Ovary (tissue), 9 donors: Measurements from ENCODE around the gene GLI3. TPM values are rescaled to one million over a fixed set of nuclear protein-coding genes. Genes with fewer than 3 reads are reported as not detected.

ENCODE experiments used
- DNase-seq, 5 donors: peaks; one replicate each; pipeline ENCODE4 v3.0.0-alpha.2; 2019 to 2020
- H3K27ac ChIP-seq, 2 donors: fragments of 200-600 bp; one replicate each; pipeline versions ENCODE4 v1.5.1 to v1.8.0; 2019 to 2022
- H3K27me3 ChIP-seq: fragments of 200-600 bp; one replicate; pipeline ENCODE4 v1.8.0; 2022
- H3K36me3 ChIP-seq: fragments of 200-600 bp; sonication (generic); one replicate; pipeline ENCODE4 v1.5.1; 2019
- H3K4me1 ChIP-seq: one replicate; pipeline ENCODE4 v1.8.1; 2013; ENCODE audit warnings: mild to moderate bottlenecking, moderate library complexity; ENCODE audit not compliant: insufficient read depth
- H3K4me3 ChIP-seq: fragments of 200-600 bp; sonication (generic); one replicate; pipeline ENCODE4 v1.5.1; 2017
- H3K9me3 ChIP-seq, 2 donors: fragments of 200-600 bp in 1 of 2; sonication (generic) in 1 of 2; one replicate each; pipeline versions ENCODE4 v1.5.1 to v1.8.1; 2013 to 2019; ENCODE audit warnings: mild to moderate bottlenecking in 1 of 2, moderate library complexity in 1 of 2
- EP300 ChIP-seq: sonication (generic); formaldehyde crosslinking; IDR thresholded peaks from one replicate; pipeline ENCODE4 v1.6.1; 2017; ENCODE audit warnings: antibody characterized with exemption
- POLR2A ChIP-seq: fragments of 450-650 bp; IDR thresholded peaks from one replicate; pipeline ENCODE4 v1.6.1; 2017; ENCODE audit warnings: antibody characterized with exemption, mild to moderate bottlenecking, moderate library complexity
- WGBS, 3 donors: extraction: QIAGEN DNeasy Blood & Tissue Kit in 1 of 3; methylation state at CpG; one replicate each; pipeline versions ENCODE4 v1.1.5 to v1.1.7; 2013 to 2017; 5-methylcytosine and 5-hydroxymethylcytosine counted together
- intact Hi-C, 4 donors: fragments of 100-400 bp; cut with DNase I; formaldehyde crosslinking; loops; one replicate each; pipeline versions ENCODE4 v1.11.0 to v1.15.1; 2022 to 2023
- polyA plus RNA-seq, 2 donors: library from polyadenylated mRNA; stranded (reverse); fragments of 200-250 nt in 1 of 2; fragments of 350-450 nt in 1 of 2; fragmentation: Illumina TruSeq in 1 of 2; extraction: RNeasy Lipid Tissue Mini Kit (QIAGEN cat#74804) in 1 of 2; gene quantifications; one replicate each; pipeline ENCODE4 v1.2.3, GENCODE V29; 2013 to 2014
- total RNA-seq, 7 donors: library from RNA; depleted of rRNA in 2 of 7; stranded (reverse); fragments of >200 nt in 2 of 7; fragmentation: NEBNext Ultra II Directional in 3 of 7; extraction: Animal tissue kit (Norgen Biotek cat#: 25700) in 3 of 7; gene quantifications; one replicate each; pipeline versions ENCODE4 v1.1.0 to v1.2.4, GENCODE V29; 2016 to 2023
- TF ChIP-seq, protein P1 (sequence below), 3 donors: fragments of 450-650 bp in 2 of 3; fragments of 200-600 bp in 1 of 3; IDR thresholded peaks; one replicate each; pipeline versions ENCODE4 v1.5.1 to v1.8.0; 2016 to 2022; ENCODE audit warnings: antibody characterized with exemption in 3 of 3, mild to moderate bottlenecking in 1 of 3
- donor health status: DM: no; HTN: no; CAD: no; lungs with moderate emphysema.
- donor health status: DM: no; HTN: no; CAD: no.
- donor health status: Bipolar disorder and iron deficiency.
- donor health status: DM: yes; HTN: yes; CAD: no.
- donor health status: DM: no; HTN: no; CAD: no.
- donor health status: DM: yes; HTN: yes; CAD: no.

Gene GLI3
- total and polyA plus RNA-seq, 9 donors = 9.5 to 67.1 (median 50.5) TPM

DNA sequence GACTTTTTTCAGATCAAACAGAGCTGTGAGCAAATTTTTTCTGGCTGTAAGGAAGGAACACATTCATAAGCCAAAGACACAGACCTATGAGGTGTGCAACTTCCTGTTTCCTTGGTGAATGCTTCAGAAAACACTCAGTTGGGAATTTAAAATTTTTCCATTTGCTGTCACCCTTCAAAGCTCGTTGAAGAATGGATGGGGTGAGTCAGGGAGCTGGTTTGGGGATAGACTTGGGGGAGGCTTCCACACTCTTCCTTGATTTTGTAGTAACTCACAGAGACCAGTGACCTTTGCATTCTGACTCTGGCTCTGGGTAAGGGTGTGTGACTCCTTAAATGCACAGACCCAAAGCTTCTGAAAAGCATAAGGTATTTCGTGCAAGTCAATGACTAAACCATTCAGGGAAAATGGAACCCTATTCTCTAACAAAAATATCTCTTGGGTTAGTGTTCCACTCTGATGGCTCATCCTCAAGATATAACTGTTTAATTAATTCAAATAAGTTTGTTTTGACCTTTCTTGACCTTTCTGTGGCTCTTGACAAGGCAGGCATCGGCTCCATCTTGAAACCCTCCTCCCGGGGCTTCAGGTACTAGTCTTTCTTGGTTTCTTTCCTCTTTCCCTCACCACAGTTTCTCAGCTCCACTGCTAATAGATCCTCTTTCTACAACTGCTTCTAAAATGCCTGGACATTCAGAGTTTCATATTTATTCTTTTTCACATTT lies 306.3 kb downstream of the GLI3 start:
- Histone ChIP-seq H3K4me3 (no peak overlapping the region), H3K27ac (no peak overlapping the region), H3K36me3 (no peaks in the 10 kb centered on the region), H3K4me1 (no peaks in the 10 kb centered on the region), H3K27me3 (no peaks in the 10 kb centered on the region), H3K9me3 (no peaks in the 10 kb centered on the region)
- 72 to 81% (median 77%) methylated on average over 4 of the region's 4 CpGs for WGBS, 3 donors
- intact Hi-C loops = no loop called here
- no peak for DNase-seq
- TF ChIP-seq, protein P1, sequence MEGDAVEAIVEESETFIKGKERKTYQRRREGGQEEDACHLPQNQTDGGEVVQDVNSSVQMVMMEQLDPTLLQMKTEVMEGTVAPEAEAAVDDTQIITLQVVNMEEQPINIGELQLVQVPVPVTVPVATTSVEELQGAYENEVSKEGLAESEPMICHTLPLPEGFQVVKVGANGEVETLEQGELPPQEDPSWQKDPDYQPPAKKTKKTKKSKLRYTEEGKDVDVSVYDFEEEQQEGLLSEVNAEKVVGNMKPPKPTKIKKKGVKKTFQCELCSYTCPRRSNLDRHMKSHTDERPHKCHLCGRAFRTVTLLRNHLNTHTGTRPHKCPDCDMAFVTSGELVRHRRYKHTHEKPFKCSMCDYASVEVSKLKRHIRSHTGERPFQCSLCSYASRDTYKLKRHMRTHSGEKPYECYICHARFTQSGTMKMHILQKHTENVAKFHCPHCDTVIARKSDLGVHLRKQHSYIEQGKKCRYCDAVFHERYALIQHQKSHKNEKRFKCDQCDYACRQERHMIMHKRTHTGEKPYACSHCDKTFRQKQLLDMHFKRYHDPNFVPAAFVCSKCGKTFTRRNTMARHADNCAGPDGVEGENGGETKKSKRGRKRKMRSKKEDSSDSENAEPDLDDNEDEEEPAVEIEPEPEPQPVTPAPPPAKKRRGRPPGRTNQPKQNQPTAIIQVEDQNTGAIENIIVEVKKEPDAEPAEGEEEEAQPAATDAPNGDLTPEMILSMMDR (IDR thresholded peaks at IDR 0.05) = no peak
- TF ChIP-seq POLR2A = no peak
- TF ChIP-seq EP300 = no peak

DNA sequence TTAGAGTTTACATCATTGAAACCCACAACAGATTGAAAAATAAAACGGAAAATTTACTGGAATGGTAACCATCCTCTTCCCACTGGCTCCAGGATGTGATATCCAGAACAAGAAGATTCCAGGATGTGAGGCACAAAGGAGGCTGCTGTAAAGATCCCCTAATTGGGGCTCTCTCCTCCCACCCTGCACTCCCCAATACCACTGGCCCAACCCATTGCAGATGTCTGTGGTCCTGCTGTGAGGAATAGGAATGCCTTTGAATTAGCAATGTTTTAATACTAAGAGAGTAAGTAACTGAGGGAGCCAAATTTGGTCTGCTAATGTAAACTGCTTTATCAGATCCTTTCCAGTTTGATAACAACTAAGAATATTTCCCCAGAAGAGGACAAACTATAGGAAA lies 308.2 kb downstream of the GLI3 start:
- WGBS, 3 donors = 67 to 71% (median 69%) methylated on average over 1 of the region's 1 CpG
- intact Hi-C loops = no loop called here
- TF ChIP-seq, protein P1 (IDR thresholded peaks at IDR 0.05) = no peak
- no peak for TF ChIP-seq EP300
- no peak for TF ChIP-seq POLR2A

DNA sequence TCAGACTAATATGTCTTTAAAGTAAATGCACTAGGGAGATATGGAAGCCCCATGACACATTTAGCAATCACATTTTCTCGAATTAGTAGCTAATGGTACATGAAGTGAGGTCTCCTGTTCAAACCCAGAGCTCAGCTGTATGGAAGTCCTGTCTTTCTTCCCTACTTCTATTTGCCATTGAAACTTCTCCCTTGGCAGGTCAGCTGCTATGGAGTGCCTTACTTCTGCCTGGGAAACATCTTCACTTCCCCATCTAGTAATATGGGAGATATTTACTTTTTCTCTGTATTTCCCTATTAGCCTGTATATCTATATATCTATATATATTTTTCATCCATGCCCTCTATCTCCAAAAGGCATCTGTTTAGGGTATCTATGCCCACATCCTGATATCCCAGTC lies 308.8 kb downstream of the GLI3 start:
- 70 to 81% (median 77%) methylated on average over 1 of the region's 1 CpG for WGBS, 3 donors
- Histone ChIP-seq H3K9me3 (no peaks in the 10 kb centered on the region), H3K27me3 (no peaks in the 10 kb centered on the region), H3K27ac (no peak overlapping the region), H3K4me3 (no peak overlapping the region), H3K4me1 (no peaks in the 10 kb centered on the region), H3K36me3 (no peaks in the 10 kb centered on the region)
- no peak for DNase-seq
- intact Hi-C loops = no loop called here
- TF ChIP-seq, protein P1 (IDR thresholded peaks at IDR 0.05) = no peak
- TF ChIP-seq EP300 = no peak
- no peak for TF ChIP-seq POLR2A

More for the DNA sequence above, 308.2 kb downstream of the GLI3 start:
- Histone ChIP-seq H3K27me3 (no peaks in the 10 kb centered on the region), H3K9me3 (no peaks in the 10 kb centered on the region), H3K27ac (no peak overlapping the region), H3K4me1 (no peaks in the 10 kb centered on the region), H3K36me3 (no peaks in the 10 kb centered on the region), H3K4me3 (no peak overlapping the region)
- DNase-seq = no peak

DNA sequence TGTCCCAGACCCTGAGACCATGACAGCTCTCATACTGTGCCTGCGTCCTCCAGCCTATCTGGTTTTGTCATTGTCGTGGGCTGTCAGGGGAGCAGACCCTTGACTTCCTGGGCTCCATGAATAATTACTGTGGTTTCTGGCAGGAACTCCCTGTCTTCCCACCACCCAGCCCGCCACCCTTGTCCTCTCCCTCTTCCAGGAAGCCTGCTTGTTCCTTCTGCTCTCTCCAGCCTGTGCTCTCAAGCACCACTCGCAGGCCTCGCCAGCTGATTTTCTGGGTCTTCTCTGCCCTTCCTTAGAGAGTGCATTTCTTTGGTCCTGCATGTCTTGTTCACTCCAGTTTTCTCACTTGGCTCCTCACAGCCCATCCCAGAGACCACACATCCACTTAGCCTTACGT lies 309.6 kb downstream of the GLI3 start:
- DNase-seq = no peak
- H3K27ac ChIP-seq = no peak overlapping the region
- no peaks in the 10 kb centered on the region for H3K9me3 ChIP-seq
- no peaks in the 10 kb centered on the region for H3K27me3 ChIP-seq
- TF ChIP-seq POLR2A (no peak), EP300 (no peak)
- TF ChIP-seq, protein P1 (IDR thresholded peaks at IDR 0.05) = no peak
- intact Hi-C loops = no loop called here
- H3K4me1 ChIP-seq = no peaks in the 10 kb centered on the region
- WGBS, 3 donors = 87 to 92% (median 88%) methylated on average over 6 of the region's 6 CpGs
- no peaks in the 10 kb centered on the region for H3K36me3 ChIP-seq
- no peak overlapping the region for H3K4me3 ChIP-seq
